GM21423 (cell line): ENCODE measurements around the gene MYCN.

ENCODE experiments used
- ATAC-seq: cut with Tn5 transposase; IDR thresholded peaks from one replicate; pipeline ENCODE4 v1.9.1; 2021; ENCODE audit warnings: mild to moderate bottlenecking, moderate library complexity; ENCODE audit not compliant: unreplicated experiment

Gene MYCN

DNA sequence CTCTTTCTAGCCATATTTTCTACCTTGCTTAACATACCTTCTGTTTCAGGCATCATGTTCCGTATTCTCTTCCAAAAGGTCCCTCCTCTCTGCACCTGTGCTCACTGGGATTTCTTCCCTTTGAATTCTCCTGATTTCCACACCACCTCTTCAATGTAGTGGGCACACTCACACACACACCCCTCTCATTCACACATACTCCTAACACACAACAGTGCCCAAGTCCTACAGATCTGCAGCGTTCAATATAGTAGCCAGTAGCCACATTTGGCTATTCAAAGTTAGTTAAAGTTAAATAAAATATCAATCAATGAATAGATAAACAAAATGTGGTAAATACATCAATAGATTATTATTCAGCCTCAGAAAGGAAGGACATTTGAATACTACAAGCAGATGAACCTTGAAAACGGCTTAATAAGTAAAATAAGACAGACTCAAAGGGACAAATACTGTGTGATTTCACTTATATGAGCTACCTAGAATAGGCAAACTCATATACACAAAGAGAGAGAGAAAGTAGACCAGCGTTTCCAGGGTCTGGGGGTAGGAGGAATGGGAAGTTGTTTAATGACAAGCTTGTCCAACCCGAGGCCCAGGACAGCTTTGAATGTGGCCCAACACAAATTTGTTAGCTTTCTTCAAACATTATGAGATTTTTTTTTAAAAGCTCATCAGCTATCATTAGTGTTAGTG, 34.4 kb downstream of the MYCN start:
- ATAC-seq, result no peak

DNA sequence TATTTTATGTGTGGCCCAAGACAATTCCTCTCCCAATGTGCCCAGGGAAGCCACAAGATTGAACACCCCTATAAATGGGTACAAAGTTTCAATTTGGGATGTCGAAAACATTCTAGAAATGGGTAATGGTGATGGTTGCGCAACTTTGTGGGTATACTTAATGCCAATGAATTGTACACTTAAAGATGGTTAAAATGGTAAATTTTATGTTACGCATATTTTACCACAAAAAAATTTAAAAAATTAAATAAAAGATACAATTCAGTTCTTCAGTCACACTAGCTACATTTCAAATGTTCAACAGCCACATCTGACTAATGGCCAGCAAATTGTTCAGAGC, 34.9 kb downstream of the MYCN start:
- no peak for ATAC-seq

DNA sequence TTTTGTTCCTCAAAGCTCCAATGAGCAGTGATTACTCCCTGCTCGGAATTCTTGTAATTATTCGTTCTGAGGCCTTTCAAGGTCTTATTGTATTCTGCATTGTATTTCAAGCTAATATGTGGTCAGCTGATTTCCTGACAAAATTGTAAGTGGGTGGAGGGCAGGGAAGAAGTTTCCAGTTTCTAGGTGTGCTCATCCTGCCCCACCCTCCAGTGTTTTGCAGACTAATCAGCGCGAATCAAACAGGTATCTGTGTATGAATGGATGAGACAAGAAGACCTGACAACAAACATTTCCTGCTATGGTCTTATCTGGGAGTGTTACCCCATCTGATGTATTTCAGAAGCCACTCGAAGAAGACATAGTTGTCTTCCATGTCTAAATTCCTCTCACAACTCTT, 35.3 kb downstream of the MYCN start:
- no peak for ATAC-seq

DNA sequence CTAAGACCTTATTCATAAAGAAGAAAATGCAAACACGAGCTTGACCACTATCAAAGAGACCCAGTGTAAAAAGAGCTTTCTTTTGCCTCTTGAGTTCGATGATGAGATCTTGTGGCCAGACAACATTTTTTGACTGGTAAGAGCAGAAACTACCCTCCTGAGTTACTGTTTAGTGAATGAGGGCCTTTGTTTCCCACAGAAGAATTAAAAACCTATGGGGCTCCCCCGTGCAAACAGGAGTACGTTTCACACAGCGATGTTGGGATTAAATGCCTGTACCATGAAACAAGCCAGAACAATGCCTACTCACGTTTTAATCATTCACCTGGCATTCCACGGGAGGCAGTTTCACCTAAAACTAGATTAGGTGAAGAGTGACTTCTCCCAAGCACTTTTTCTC, 36.0 kb downstream of the MYCN start:
- no peak for ATAC-seq

DNA sequence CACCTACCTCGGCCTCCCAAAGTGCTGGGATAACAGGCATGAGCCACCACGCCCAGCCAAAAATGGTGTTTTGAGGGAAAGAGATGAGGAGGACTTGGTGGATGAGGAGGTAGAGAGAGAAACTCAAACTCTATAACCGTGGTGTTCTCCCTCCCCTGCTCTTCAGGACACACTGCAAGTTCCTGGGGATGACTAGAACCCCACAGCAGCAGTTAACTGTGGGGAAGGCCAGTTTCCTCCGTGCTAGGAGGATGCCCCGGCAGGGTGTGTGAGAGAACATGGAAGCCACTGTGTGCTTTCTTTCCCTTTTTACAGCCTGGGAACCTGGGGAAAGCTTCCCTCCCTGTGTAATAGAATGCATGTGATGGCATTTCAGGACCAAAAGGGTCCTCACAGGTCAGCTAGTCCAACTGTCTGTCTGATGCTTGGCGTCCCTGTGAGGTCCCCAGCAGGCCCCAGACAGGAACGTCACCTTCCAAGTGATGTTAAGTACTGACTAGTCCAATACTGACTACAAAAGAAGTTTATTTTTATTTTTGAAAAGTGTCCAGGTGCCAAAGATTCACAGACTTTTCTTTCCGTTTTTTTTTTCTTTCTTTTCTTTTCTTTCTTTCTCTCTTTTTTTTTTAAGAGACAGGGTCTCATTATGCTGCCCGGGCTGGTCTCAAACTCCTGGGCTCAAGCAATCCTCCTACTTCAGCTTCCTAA, 38.9 kb downstream of the MYCN start:
- ATAC-seq, result no peak

DNA sequence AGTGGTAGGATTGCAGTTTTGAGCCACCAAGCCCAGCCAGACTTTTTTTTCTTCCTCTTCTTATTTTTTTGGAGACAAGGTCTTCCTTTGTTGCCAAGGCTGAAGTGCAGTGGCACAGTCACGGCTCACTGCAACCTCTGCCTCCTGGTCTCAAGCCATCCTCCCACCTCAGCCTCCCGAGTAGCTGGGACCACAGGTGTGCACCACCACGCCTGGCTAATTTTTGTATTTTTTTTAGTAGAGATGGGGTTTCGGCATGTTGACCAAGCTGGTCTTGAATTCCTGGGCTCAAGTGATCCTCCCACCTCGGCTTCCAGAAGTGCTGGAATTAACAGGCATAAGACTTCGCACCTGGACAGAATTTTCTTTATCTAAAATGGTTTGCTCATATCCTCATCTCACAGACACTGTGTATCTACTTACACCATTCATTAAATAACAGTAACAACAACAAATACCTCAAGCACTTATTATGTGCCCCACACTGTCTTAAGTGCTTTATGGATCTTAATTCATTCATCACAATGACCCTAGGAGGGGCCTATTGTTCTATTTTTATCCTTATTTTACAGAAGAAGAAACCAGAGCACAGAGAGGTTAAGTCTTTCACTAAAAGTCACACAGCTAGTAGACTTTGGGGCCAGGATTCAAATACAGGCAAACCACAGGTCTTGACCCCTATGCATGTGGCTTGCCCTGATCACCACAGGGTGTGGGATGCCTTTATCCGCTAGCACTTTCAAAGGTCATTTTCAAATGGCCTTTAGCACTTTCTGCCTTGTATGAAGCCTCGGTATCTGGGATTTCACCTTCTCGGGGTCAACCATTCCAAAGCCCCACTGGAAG, 39.6 kb downstream of the MYCN start:
- no peak for ATAC-seq

DNA sequence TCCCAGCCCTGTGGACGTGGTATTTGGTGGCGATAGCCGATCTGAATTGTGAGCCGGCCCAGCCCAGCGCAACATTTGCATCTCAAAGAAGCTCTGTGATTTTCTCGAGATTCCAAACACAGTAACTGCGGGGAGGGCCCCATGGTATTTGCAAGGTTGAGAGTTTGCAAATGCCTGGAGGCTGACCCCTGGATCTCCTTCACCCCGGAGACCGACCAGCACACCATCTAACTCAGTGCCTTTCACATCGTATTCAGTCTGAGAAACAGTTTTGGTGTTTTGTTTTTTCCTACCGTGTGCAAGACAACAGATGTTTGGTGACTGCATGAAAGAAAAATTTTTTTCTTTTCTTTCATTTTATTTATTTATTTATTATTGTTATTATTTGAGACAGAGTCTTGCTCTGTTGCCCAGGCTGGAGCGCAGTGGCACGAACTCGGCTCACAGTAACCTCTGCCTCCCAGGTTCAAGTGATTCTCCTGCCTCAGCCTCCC, 40.3 kb downstream of the MYCN start:
- no peak for ATAC-seq

DNA sequence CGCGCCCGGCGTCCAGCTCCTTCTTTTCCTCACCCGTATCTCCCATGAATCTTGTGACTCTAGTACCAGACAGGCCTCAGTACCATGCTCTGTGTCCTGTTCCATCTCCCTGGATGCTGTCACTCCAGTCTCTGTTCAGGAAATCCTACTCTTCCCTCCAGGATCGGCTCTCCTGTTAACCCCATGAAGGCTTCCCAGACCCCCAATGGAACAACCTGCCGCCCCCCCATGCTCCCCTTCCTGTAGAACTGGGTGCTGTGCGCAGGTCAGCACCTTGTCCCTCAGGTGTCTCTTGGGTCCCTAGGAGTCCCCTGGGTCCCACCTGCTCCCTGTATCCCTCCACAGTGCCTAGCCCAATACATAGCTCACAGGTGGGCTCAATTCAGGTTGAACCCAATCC, 41.3 kb downstream of the MYCN start:
- ATAC-seq, result no peak

DNA sequence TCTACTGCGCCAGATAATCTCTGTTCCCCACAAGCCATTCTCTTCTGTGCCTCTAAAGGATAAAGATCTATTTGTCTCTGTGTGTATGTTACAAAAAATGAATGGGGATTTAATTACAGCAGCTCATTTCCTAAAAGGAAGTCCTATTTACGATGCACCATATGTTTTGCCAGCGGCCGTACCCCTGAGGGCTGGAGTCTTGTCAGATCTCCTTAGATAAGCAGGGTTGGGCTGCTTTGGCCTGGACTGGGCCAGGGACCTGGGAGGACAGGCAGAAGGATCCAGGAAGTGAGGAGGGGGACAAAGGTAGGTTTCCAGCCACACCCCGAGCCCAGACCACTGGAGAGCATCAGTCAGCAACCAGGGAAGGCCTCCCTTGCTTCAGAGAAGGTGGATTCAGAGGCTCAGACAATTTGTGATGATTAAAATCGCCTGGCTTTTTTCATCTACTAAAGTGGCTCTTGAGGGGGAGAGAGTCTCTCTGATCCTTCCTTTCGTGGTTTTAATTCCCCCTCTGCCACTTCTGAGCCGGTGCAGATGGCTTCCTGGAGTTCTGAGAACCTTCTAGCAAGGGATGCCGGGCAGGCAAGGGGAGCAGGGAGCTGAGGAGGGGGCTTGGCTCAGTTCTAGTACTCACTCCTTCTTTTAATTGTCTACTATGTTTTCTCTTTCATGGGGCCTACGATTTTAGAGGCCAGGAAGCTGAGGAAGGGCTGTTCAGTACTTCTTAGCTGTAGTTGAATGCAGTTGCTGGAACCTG, 42.1 kb downstream of the MYCN start:
- no peak for ATAC-seq

DNA sequence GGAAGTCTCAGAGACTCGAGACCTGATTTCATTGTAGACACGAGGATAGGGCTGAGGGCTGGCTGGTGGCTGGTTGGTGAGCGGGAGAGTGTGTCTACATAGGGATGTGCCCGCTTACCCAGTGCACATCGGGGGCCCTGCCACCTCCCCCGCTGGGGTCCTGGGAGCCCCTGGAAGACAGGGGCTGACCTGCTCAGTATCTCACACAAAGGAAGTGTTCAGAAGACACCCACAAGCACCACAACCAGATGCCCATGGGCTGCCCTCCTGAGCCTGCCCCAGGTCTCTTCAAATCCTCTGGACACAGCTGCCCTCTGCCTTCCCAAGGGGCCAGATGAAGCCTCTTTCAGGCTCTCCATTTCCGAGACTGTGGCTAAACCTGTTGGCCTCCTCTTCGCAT, 43.1 kb downstream of the MYCN start:
- no peak for ATAC-seq

DNA sequence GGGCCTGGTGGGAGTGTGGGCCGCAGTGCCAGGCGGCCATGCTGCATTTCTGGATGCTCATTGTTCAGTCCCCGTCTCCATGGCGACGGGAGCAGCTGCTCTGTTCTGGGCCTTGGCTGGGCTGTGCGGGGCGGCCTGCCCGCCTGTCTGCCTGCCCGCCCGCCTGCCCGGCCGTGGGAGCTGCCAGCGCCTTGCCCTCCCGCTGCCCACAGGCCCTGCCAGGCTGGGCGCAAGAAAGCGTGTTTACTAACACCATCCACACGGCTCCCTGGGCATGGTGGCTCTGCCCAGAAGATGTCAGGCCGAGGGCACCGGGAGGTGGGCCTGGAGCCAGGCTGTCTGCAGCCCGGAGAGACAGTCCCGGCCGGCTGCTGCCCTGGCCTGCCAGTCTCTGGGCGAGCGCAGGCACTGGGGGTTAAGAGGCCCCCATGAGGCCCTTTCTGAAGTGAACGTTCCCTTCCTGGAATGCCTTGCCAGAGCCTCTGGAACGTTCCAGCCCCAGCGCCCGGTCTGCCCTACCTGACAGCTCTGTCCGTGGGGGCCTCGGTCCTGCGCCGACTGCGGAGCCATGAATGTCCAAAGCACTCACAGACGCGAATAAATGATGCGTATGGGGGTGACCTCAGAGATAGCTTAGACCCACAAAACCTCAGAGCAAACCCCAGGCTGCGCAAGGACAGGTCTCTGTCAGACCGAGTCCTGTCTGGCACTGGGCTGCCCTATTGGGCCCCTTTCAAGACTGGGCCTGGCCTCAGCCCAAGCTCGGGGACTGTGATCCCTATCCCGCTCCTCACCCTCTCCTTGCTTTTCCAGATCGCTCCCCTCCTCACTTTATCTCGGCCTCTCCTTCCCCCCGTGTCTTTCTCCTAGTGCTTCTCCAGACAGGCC, 44.3 kb downstream of the MYCN start:
- ATAC-seq, result no peak

DNA sequence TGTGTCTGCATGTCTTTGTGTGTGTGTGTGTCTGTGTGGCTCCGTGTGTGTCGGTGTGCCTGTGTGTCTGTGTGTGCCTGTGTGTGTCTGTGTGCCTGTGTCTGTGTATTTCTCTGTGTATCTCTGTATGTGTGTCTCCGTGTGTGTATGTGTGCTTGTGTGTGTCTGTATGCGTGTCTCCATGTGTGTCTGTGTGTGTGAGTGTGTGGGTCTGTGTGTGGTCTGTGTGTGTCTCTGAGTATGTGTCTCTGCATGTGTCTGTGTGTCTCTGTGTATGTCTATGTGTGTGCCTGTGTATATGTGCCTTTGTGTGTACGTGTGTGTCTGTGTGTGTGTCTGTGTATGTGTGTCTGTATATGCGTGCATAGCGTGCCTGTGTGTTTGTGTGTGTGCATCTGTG, 45.2 kb downstream of the MYCN start:
- no peak for ATAC-seq

DNA sequence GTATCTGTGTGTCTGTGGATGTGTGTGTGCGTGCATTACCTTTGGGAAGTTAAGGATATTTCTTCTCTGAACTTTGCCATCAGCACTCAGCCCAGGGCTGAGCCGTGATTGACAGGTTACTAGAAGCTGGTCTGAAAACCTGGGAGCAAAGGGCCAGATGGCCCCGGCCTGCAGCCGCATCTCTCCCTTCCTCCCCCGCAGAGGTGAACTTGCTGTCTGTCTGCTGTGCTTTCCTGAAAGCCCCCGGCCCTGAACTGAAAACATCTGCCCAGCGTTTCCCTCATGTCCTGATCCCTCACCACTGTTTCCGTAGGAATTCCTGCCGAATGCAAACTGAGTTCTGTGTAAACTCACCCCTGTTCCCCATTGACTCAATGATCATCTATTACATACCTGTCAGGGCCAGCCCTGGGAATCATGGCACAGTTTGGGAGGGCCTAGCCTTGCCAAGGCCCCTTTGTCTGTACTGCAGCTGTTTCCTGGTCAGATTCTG, 45.8 kb downstream of the MYCN start:
- ATAC-seq, result no peak

DNA sequence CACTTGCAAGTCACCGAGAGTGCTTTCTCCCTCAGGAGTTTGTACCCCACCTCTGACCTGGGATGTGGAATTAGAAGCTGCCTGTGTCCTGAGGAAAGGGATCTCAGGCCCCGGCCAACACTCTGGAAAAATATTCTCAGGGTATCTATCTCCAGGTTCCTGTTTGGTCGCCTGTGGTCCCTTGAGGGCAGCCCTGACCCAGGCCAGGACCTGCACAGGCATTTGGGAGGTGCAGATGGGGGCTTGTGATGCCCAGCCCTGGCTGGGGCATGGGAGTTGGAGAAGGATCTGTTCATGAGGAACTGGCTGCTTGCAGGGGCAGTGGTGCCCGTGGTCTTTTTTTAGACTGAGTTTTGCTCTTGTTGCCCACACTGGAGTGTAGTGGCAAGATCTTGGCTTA, 46.3 kb downstream of the MYCN start:
- ATAC-seq, result no peak

DNA sequence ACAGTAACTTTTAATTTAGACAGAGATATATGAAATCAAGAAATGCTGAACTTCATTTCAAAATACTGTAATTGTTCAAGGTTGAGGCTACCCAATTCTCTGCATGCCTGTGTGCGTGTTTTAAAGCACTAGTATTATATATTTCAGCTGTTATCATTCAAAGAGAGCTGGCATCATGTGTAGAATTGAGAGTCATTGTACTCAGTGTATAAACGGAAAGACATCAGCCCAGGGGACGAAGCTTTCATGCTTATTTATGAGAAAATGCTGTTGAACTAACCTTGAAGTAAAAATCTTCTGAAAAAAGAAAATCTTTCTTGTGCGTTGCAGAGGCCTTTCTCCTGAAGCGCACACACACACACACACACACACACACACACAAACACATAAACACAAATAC, 48.4 kb downstream of the MYCN start:
- no peak for ATAC-seq

DNA sequence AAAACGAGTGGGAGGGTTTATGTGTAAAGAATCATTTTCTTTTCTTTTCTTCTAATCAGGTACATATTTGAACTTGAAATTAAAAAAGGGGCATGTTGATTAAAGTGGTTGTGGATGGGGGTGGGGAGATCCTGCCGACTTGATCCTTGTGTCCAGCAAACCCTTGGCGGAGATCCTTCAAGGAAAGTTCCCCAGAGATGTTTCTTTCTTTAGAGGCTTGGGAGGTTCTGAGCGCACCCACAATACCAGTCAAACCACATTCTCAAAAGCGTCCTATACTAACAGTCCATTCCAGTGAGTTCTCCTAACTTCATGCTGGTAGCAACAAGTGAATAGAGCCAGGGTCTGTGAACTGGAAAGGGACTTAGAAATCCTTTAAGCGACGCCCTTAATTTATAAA, 49.2 kb downstream of the MYCN start:
- no peak for ATAC-seq

DNA sequence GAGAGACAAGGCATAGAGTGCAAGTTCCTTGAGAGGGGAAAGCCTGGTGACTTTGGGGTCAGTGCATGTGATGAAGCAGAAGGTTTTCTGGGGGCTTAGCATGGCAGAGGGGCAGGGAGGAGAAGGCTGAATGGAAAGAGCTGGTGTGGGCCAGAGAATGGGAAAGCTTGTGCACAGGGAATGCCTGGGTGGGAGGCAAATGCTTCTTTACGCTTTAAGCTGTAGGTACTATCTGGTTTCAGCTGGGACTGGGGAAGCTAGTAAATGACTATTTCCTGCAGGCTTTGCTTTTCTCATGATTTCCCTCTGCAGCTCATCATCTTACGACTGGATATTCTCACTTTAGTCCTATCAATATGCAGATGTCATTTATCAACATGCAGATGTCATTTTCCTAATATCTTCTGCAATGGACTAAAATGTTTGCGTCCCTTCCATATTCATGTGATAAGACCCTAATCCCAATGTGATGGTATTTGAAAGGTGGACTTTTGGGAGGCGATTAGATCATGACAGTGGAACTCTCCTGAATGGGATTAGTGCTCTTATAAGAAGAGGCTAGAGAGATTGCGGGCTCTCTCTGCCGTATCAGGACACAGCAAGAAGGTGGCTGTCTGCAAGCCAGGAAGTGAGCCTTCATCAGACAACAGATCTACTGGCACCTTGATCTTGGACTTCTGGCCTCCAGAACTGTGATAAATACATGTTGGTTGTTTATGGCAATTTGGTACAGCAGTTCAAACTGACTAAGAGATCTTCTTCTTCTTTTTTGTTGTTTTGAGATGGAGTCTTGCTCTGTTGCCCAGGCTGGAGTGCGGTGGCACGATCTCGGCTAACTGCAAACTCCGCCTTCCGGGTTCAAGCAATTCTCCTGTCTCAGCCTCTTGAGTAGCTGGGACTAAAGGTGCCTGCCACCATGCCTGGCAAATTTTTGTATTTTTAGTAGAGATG, 50.1 kb downstream of the MYCN start:
- ATAC-seq, result no peak

DNA sequence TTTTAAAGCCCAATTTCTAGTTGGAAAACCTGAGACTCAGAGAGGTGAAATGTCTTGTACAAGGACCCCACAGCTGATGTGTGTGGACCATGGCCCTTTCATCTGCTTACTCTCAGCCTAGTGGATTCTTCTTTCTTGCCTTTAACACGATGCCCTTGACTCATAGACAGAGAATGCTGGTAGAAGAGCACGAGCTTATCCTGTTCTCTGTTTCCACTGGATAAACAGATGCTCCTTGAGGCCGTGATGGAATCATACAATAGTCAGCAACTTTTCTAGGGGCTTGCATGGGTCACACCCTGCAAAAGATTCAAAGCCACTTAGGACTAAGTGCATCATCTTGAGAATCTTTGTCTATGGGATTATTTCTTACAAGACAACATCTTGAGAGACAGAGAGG, 50.9 kb downstream of the MYCN start:
- ATAC-seq, result no peak
